SU-DHL-6 (cell line): ENCODE measurements around the gene GGPS1.

ENCODE experiments used
- H2AFZ ChIP-seq: fragments of 200-600 bp; sonication (generic); 2 replicates; pipeline ENCODE4 v1.6.1; 2014; ENCODE audit warnings: low read depth, mild to moderate bottlenecking, moderate library complexity, mixed read lengths, antibody characterized with exemption, low read length; ENCODE audit not compliant: severe bottlenecking
- H3F3A ChIP-seq: fragments of 200-600 bp; shearing (Covaris generic); 2 replicates; pipeline ENCODE4 v1.6.0; 2016; ENCODE audit warnings: antibody characterized with exemption, mild to moderate bottlenecking; ENCODE audit not compliant: insufficient read depth
- H3K27ac ChIP-seq: fragments of 200-600 bp; sonication (generic); 2 replicates; pipeline ENCODE4 v1.5.1; 2016; ENCODE audit warnings: low read depth, mild to moderate bottlenecking, low read length, moderate library complexity, mixed read lengths
- H3K27me3 ChIP-seq: fragments of 200-600 bp; sonication (generic), shearing (Covaris generic); 2 replicates; pipeline ENCODE4 v1.6.0; 2014; ENCODE audit warnings: mild to moderate bottlenecking, low read length
- H3K36me3 ChIP-seq: fragments of 200-600 bp; sonication (generic); 2 replicates; pipeline ENCODE4 v1.6.1; 2014; ENCODE audit warnings: mild to moderate bottlenecking, low read length, mixed read lengths
- H3K4me2 ChIP-seq: fragments of 300-600, 200-600 bp; shearing (Covaris generic), sonication (generic); 2 replicates; pipeline ENCODE4 v1.6.0; 2014; ENCODE audit warnings: low read length, low read depth, mild to moderate bottlenecking; ENCODE audit not compliant: poor library complexity, severe bottlenecking
- H3K4me3 ChIP-seq: fragments of 200-600 bp; sonication (generic); 2 replicates; pipeline ENCODE4 v1.5.1; 2014; ENCODE audit warnings: antibody characterized with exemption, low read length, mild to moderate bottlenecking, mixed read lengths; ENCODE audit not compliant: insufficient read depth, poor library complexity, severe bottlenecking
- H3K79me2 ChIP-seq: fragments of 200-600 bp; sonication (generic); 2 replicates; pipeline ENCODE4 v1.6.1; 2014; ENCODE audit warnings: mild to moderate bottlenecking, low read length, moderate library complexity; ENCODE audit not compliant: insufficient read depth
- H3K9ac ChIP-seq: fragments of 200-600 bp; sonication (generic); 2 replicates; pipeline ENCODE4 v1.7.0; 2014; ENCODE audit warnings: mild to moderate bottlenecking, low read length
- H3K9me2 ChIP-seq: fragments of 200-600 bp; sonication (generic); replicated peaks from 2 replicates; pipeline ENCODE4 v1.6.1; 2014; ENCODE audit warnings: low read length; ENCODE audit not compliant: insufficient read depth
- H3K9me3 ChIP-seq: fragments of 200-600 bp; sonication (generic); 2 replicates; pipeline ENCODE4 v1.6.1; 2014; ENCODE audit warnings: low read length, mixed read lengths; ENCODE audit not compliant: insufficient read depth
- H4K20me1 ChIP-seq: fragments of 200-600 bp; sonication (generic); 2 replicates; pipeline ENCODE4 v1.6.1; 2014; ENCODE audit warnings: low read depth, mild to moderate bottlenecking, antibody characterized with exemption, low read length, moderate library complexity, mixed read lengths
- CTCF ChIP-seq: fragments of 200-600 bp; sonication (generic); IDR thresholded peaks from one replicate; pipeline ENCODE4 v1.5.1; 2017; ENCODE audit warnings: antibody characterized with exemption, mild to moderate bottlenecking, low read length, moderate library complexity; ENCODE audit not compliant: insufficient read depth, poor library complexity, severe bottlenecking
- EZH2phosphoT487 ChIP-seq: fragments of 200-600 bp; sonication (generic), shearing (Covaris generic); conservative IDR thresholded peaks from 2 replicates; pipeline ENCODE4 v1.6.1; 2018; ENCODE audit warnings: mild to moderate bottlenecking, antibody characterized with exemption, low read length, moderate library complexity, mixed read lengths

The GGPS1 gene

GRCh38 chr1:235291599-235292091 is 36.7 kb upstream of the GGPS1 start:
- Histone ChIP-seq H3K27me3 (no peaks in the 10 kb centered on the region), H3K4me3 (no peak overlapping the region), H2AFZ (no peak overlapping the region), H4K20me1 (peaks cover 19% of the 10 kb centered on the region), H3F3A (peaks cover 12% of the 10 kb centered on the region), H3K9me2 (no peaks in the 10 kb centered on the region), H3K9me3 (no peaks in the 10 kb centered on the region), H3K79me2 (peaks cover 96% of the 10 kb centered on the region), H3K4me2 (peak overlapping the region; percentile 9), H3K36me3 (no peaks in the 10 kb centered on the region), H3K27ac (peak overlapping the region; percentile 23; the same call in 1 of the 2 replicates), H3K9ac (no peak overlapping the region)
- no peak for TF ChIP-seq CTCF
- no peak for TF ChIP-seq EZH2phosphoT487

GRCh38 chr1:235292790-235293189 is 35.6 kb upstream of the GGPS1 start:
- TF ChIP-seq CTCF = no peak
- TF ChIP-seq EZH2phosphoT487 = no peak

GRCh38 chr1:235293322-235293942 is 34.9 kb upstream of the GGPS1 start:
- Histone ChIP-seq H2AFZ (no peak overlapping the region), H3K9me3 (no peaks in the 10 kb centered on the region), H3F3A (peaks cover 12% of the 10 kb centered on the region), H3K4me2 (peak overlapping the region; percentile 14), H3K27ac (0 out of 2 replicates have a peak overlapping the region, but pooled peaks have one; percentile 23), H3K4me3 (no peak overlapping the region), H3K9ac (no peak overlapping the region), H3K36me3 (peaks cover 6% of the 10 kb centered on the region; the same call in 1 of the 2 replicates), H3K79me2 (peaks cover 95% of the 10 kb centered on the region), H3K9me2 (no peaks in the 10 kb centered on the region), H3K27me3 (no peaks in the 10 kb centered on the region), H4K20me1 (peaks cover 24% of the 10 kb centered on the region)
- TF ChIP-seq EZH2phosphoT487 (no peak), CTCF (no peak)

More at GRCh38 chr1:235292790-235293189, 35.6 kb upstream of the GGPS1 start:
- no peaks in the 10 kb centered on the region for H3K9me2 ChIP-seq
- H3K9me3 ChIP-seq = no peaks in the 10 kb centered on the region
- H3K79me2 ChIP-seq = peaks cover 96% of the 10 kb centered on the region
- peaks cover 6% of the 10 kb centered on the region; the same call in 1 of the 2 replicates for H3K36me3 ChIP-seq
- H3K27me3 ChIP-seq = no peaks in the 10 kb centered on the region
- no peak overlapping the region for H3K27ac ChIP-seq
- H2AFZ ChIP-seq = no peak overlapping the region
- no peak overlapping the region for H3K4me3 ChIP-seq
- no peak overlapping the region for H3K9ac ChIP-seq
- H3F3A ChIP-seq = peaks cover 12% of the 10 kb centered on the region
- peaks cover 24% of the 10 kb centered on the region for H4K20me1 ChIP-seq
- peak overlapping the region; percentile 14 for H3K4me2 ChIP-seq
